Parathyroid adenoma (tissue), 2 donors: ENCODE measurements around the gene ACAP3.

ENCODE experiments used
- H2AFZ ChIP-seq: fragments of 300-600 bp; sonication (generic); one replicate; pipeline ENCODE4 v1.7.0; 2017; ENCODE audit warnings: antibody characterized with exemption, mild to moderate bottlenecking
- H3K27ac ChIP-seq: fragments of 300-600 bp; sonication (generic); one replicate; pipeline ENCODE4 v1.7.0; 2017
- H3K27me3 ChIP-seq: fragments of 300-600 bp; sonication (generic); one replicate; pipeline ENCODE4 v1.7.0; 2017; ENCODE audit warnings: low read length; ENCODE audit not compliant: control insufficient read depth, insufficient read depth
- H3K36me3 ChIP-seq: fragments of 300-600 bp; sonication (generic); one replicate; pipeline ENCODE4 v1.7.0; 2017; ENCODE audit warnings: low read length; ENCODE audit not compliant: control insufficient read depth, insufficient read depth
- H3K4me1 ChIP-seq: fragments of 300-600 bp; sonication (generic); one replicate; pipeline ENCODE4 v1.7.0; 2017; ENCODE audit warnings: control low read depth
- H3K4me2 ChIP-seq: fragments of 300-600 bp; sonication (generic); one replicate; pipeline ENCODE4 v1.7.0; 2017; ENCODE audit warnings: low read length
- H3K4me3 ChIP-seq: fragments of 300-600 bp; sonication (generic); one replicate; pipeline ENCODE4 v1.7.0; 2017; ENCODE audit warnings: low read depth, low read length
- H3K79me2 ChIP-seq: fragments of 300-600 bp; sonication (generic); one replicate; pipeline ENCODE4 v1.7.0; 2017; ENCODE audit warnings: control low read depth
- H3K9ac ChIP-seq: fragments of 300-600 bp; sonication (generic); one replicate; pipeline ENCODE4 v1.7.0; 2017; ENCODE audit warnings: mild to moderate bottlenecking
- H3K9me3 ChIP-seq: fragments of 300-600 bp; sonication (generic); one replicate; pipeline ENCODE4 v1.7.0; 2017; ENCODE audit warnings: low read length; ENCODE audit not compliant: control insufficient read depth
- CTCF ChIP-seq: fragments of 300-600 bp; sonication (generic); IDR thresholded peaks from one replicate; pipeline ENCODE4 v1.7.0; 2017; ENCODE audit warnings: antibody characterized with exemption, mild to moderate bottlenecking
- donor health status: primary hyperparathyroidism.

ACAP3 gene

GRCh38 chr1:1268284-1268682 is 39.4 kb downstream of the ACAP3 start:
- Histone ChIP-seq H3K27me3 (no peaks in the 10 kb centered on the region), H3K4me1 (peaks cover 3% of the 10 kb centered on the region), H3K4me3 (no peak overlapping the region), H3K9me3 (no peaks in the 10 kb centered on the region), H2AFZ (no peak overlapping the region), H3K27ac (no peak overlapping the region), H3K79me2 (peaks cover 31% of the 10 kb centered on the region), H3K9ac (no peak overlapping the region), H3K4me2 (no peak overlapping the region), H3K36me3 (no peaks in the 10 kb centered on the region)
- TF ChIP-seq CTCF, result no peak

- no peak for TF ChIP-seq CTCF
- no peaks in the 10 kb centered on the region for H3K36me3 ChIP-seq
Measured at GRCh38 chr1:1267488-1268283, 40.0 kb downstream of the ACAP3 start.

GRCh38 chr1:1264868-1265272 is 42.9 kb downstream of the ACAP3 start:
- H3K9ac ChIP-seq, result no peak overlapping the region
- H3K79me2 ChIP-seq, result peaks cover 9% of the 10 kb centered on the region
- H3K4me3 ChIP-seq, result no peak overlapping the region
- H2AFZ ChIP-seq, result no peak overlapping the region
- H3K27me3 ChIP-seq, result no peaks in the 10 kb centered on the region
- no peaks in the 10 kb centered on the region for H3K4me1 ChIP-seq
- no peaks in the 10 kb centered on the region for H3K9me3 ChIP-seq
- H3K27ac ChIP-seq, result no peak overlapping the region
- H3K4me2 ChIP-seq, result no peak overlapping the region
- TF ChIP-seq CTCF, result no peak
- H3K36me3 ChIP-seq, result no peaks in the 10 kb centered on the region

More at GRCh38 chr1:1267488-1268283, 40.0 kb downstream of the ACAP3 start:
- Histone ChIP-seq H3K4me3 (no peak overlapping the region), H2AFZ (no peak overlapping the region), H3K79me2 (peaks cover 28% of the 10 kb centered on the region), H3K4me2 (no peak overlapping the region), H3K4me1 (peaks cover 3% of the 10 kb centered on the region), H3K9ac (no peak overlapping the region), H3K27me3 (no peaks in the 10 kb centered on the region), H3K27ac (no peak overlapping the region), H3K9me3 (no peaks in the 10 kb centered on the region)

- H3K79me2 ChIP-seq, result peaks cover 9% of the 10 kb centered on the region
- H3K27ac ChIP-seq, result no peak overlapping the region
- no peak overlapping the region for H3K4me2 ChIP-seq
- no peaks in the 10 kb centered on the region for H3K4me1 ChIP-seq
- H3K36me3 ChIP-seq, result no peaks in the 10 kb centered on the region
- no peaks in the 10 kb centered on the region for H3K9me3 ChIP-seq
- no peak overlapping the region for H3K9ac ChIP-seq
- no peaks in the 10 kb centered on the region for H3K27me3 ChIP-seq
- no peak overlapping the region for H3K4me3 ChIP-seq
- no peak for TF ChIP-seq CTCF
- H2AFZ ChIP-seq, result no peak overlapping the region
Measured at GRCh38 chr1:1264026-1264425, 43.7 kb downstream of the ACAP3 start.

GRCh38 chr1:1262758-1263157 is 45.0 kb downstream of the ACAP3 start:
- no peak for TF ChIP-seq CTCF
- Histone ChIP-seq H3K36me3 (no peaks in the 10 kb centered on the region), H3K9ac (no peak overlapping the region), H3K27ac (no peak overlapping the region), H3K4me1 (no peaks in the 10 kb centered on the region), H3K79me2 (peaks cover 3% of the 10 kb centered on the region), H3K9me3 (no peaks in the 10 kb centered on the region), H3K27me3 (no peaks in the 10 kb centered on the region), H3K4me3 (no peak overlapping the region), H3K4me2 (no peak overlapping the region), H2AFZ (no peak overlapping the region)
